Mesenchymal stem cell (in vitro differentiated cells and primary cell): ENCODE measurements around the gene ATF3.
A peak's percentile ranks its signal among the peaks of the same experiment; 100 is the strongest.

ENCODE experiments used
- DNase-seq: peaks from one replicate; pipeline ENCODE4 v3.0.0-alpha.2; 2013
- H2AFZ ChIP-seq: one replicate; pipeline ENCODE4 v1.6.1; 2013; ENCODE audit warnings: low read depth, mild to moderate bottlenecking, control low read depth, inconsistent platforms, low read length, moderate library complexity
- H2AK5ac ChIP-seq: 2 replicates; pipeline ENCODE4 v1.6.1; 2013; ENCODE audit warnings: low read length, moderate library complexity, mild to moderate bottlenecking, inconsistent platforms; ENCODE audit not compliant: severe bottlenecking
- H2BK120ac ChIP-seq: one replicate; pipeline ENCODE4 v1.6.1; 2013; ENCODE audit warnings: low read depth, mild to moderate bottlenecking, inconsistent platforms, low read length, moderate library complexity
- H2BK12ac ChIP-seq, 2 experiments: one replicate each; pipeline ENCODE4 v1.6.1; 2013; ENCODE audit warnings: inconsistent platforms in 2 of 2, low read length in 2 of 2, mild to moderate bottlenecking in 2 of 2, moderate library complexity in 2 of 2, control low read depth in 1 of 2
- H2BK15ac ChIP-seq: one replicate; pipeline ENCODE4 v1.6.1; 2013; ENCODE audit warnings: mild to moderate bottlenecking, low read depth, inconsistent platforms; ENCODE audit not compliant: poor library complexity, severe bottlenecking
- H2BK5ac ChIP-seq: 2 replicates; pipeline ENCODE4 v1.6.1; 2013; ENCODE audit warnings: low read depth, mild to moderate bottlenecking, low read length, control low read depth, inconsistent platforms; ENCODE audit not compliant: poor library complexity, severe bottlenecking
- H3K14ac ChIP-seq, 2 experiments: one replicate each; pipeline ENCODE4 v1.6.1; 2013; ENCODE audit warnings: inconsistent platforms in 2 of 2, low read length in 2 of 2, control low read depth in 1 of 2, mild to moderate bottlenecking in 1 of 2, moderate library complexity in 1 of 2
- H3K18ac ChIP-seq, 2 experiments: one replicate each; pipeline ENCODE4 v1.6.1; 2013; ENCODE audit warnings: inconsistent platforms in 2 of 2, low read length in 2 of 2, control low read depth in 1 of 2, low read depth in 1 of 2, mild to moderate bottlenecking in 1 of 2
- H3K23ac ChIP-seq, 2 experiments: one replicate each; pipeline ENCODE4 v1.6.1; 2013; ENCODE audit warnings: inconsistent platforms in 2 of 2, low read length in 2 of 2, mild to moderate bottlenecking in 2 of 2, moderate library complexity in 2 of 2, control low read depth in 1 of 2
- H3K27ac ChIP-seq: 2 replicates; pipeline ENCODE4 v1.5.1; 2013; ENCODE audit warnings: mild to moderate bottlenecking, moderate library complexity, low read length, control low read depth, inconsistent platforms; ENCODE audit not compliant: poor library complexity, severe bottlenecking
- H3K27me3 ChIP-seq, 2 experiments: 2 replicates each; pipeline versions ENCODE4 v1.6.1 to v1.7.0; 2013; ENCODE audit warnings: low read length in 2 of 2, mild to moderate bottlenecking in 2 of 2, moderate library complexity in 2 of 2, control low read depth in 1 of 2, inconsistent platforms in 1 of 2; ENCODE audit not compliant: control insufficient read depth in 1 of 2, insufficient read depth in 1 of 2
- H3K36me3 ChIP-seq, 2 experiments: 2 replicates each; pipeline versions ENCODE4 v1.6.1 to v1.7.0; 2013; ENCODE audit warnings: low read length in 2 of 2, control low read depth in 1 of 2, inconsistent platforms in 1 of 2, low read depth in 1 of 2, mild to moderate bottlenecking in 1 of 2; ENCODE audit not compliant: insufficient read depth in 2 of 2, control insufficient read depth in 1 of 2
- H3K4ac ChIP-seq, 2 experiments: one replicate each; pipeline ENCODE4 v1.6.1; 2013; ENCODE audit warnings: inconsistent platforms in 2 of 2, low read length in 2 of 2, mild to moderate bottlenecking in 2 of 2, moderate library complexity in 2 of 2, control low read depth in 1 of 2, low read depth in 1 of 2
- H3K4me1 ChIP-seq: 2 replicates; pipeline ENCODE4 v1.6.1; 2013; ENCODE audit warnings: low read depth, low read length, control low read depth; ENCODE audit not compliant: control insufficient read depth, insufficient read depth
- H3K4me2 ChIP-seq: 2 replicates; pipeline ENCODE4 v1.6.1; 2013; ENCODE audit warnings: low read length, mild to moderate bottlenecking, inconsistent platforms; ENCODE audit not compliant: poor library complexity, severe bottlenecking
- H3K4me3 ChIP-seq, 2 experiments: 2 replicates each; pipeline versions ENCODE4 v1.5.1 to v1.7.0; 2013; ENCODE audit warnings: low read length in 2 of 2, mild to moderate bottlenecking in 2 of 2, control low read depth in 1 of 2, low read depth in 1 of 2; ENCODE audit not compliant: insufficient read depth in 1 of 2
- H3K79me1 ChIP-seq: replicated peaks from 2 replicates; pipeline ENCODE4 v1.6.1; 2013; ENCODE audit warnings: mild to moderate bottlenecking, control low read depth, low read length, inconsistent platforms; ENCODE audit not compliant: poor library complexity, severe bottlenecking
- H3K9ac ChIP-seq: 2 replicates; pipeline ENCODE4 v1.7.0; 2013; ENCODE audit warnings: mild to moderate bottlenecking, low read length, moderate library complexity
- H3K9me3 ChIP-seq: 2 replicates; pipeline ENCODE4 v1.7.0; 2013; ENCODE audit warnings: mild to moderate bottlenecking, low read length; ENCODE audit not compliant: control insufficient read depth
- H4K8ac ChIP-seq: one replicate; pipeline ENCODE4 v1.6.1; 2013; ENCODE audit warnings: inconsistent platforms, mild to moderate bottlenecking, low read length, moderate library complexity
- H4K91ac ChIP-seq: one replicate; pipeline ENCODE4 v1.6.1; 2013; ENCODE audit warnings: mild to moderate bottlenecking, low read length, inconsistent platforms
- WGBS: methylation state at CpG from one replicate; pipeline ENCODE4 v1.1.7; 2013; ENCODE audit warnings: mixed read lengths; 5-methylcytosine and 5-hydroxymethylcytosine counted together

The ATF3 gene

DNA sequence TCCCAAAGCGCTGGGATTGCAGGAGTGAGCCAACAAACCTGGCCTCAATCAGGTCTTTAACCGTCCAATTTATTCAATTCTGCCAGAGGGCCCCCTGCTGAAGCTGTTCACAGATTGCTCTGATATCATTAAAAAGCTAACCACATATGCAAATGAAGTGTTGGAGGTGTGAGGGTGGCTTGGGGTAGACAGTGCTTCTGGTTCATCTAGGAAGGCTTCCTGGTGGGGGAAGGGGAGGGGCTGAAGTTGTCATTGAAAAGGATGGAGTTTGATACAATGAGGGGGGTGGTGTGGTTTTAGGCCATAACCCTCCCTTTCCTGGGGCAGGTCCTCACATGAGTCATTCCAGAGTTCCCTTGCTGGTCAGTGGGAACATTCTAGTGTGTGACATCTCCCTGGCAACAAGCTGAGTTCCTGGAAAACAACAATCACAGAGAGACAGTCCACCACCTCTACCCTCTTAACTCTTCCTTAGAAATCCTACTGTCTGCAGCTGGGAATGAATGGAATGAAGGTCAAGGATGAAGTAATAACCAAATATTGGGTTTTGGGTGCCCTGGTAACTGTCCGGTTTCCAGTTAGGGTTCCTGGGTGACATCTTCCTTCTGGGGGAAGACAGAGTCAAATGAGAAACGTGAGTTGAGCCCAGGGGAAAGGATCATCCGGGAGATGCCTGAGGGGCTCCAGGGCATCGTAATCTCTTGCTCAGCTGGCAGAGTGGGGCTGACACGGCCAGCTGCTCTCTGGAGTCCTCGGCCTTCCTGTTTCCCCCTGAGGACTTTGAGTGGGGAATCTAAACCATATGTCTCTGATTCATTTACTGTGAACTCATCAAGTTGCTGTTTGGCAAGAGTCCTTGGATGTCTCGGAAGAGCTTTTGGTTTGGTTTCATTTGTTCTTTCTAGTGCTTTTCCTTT, 58.9 kb downstream of the ATF3 start:
- Histone ChIP-seq H3K14ac (no peak overlapping the region), H2AFZ (no peak overlapping the region), H2BK15ac (no peak overlapping the region), H3K9me3 (no peaks in the 10 kb centered on the region), H3K79me1 (no peaks in the 10 kb centered on the region), H3K4ac (no peak overlapping the region), H3K36me3 (no peaks in the 10 kb centered on the region), H3K23ac (no peak overlapping the region), H3K27me3 (no peaks in the 10 kb centered on the region), H2BK12ac (no peak overlapping the region), H3K9ac (peak overlapping the region; percentile 87), H4K91ac (no peak overlapping the region), H3K18ac (peak overlapping the region in 1 of 2 experiments; percentile 44), H3K27ac (peak overlapping the region; percentile 85), H3K4me2 (peak overlapping the region; percentile 31), H2BK120ac (no peak overlapping the region), H4K8ac (peak overlapping the region; percentile 77), H3K4me3 (peak overlapping the region in 1 of 2 experiments; percentile 61), H2BK5ac (peak overlapping the region; percentile 81), H3K4me1 (peaks cover 19% of the 10 kb centered on the region), H2AK5ac (no peak overlapping the region)
- 16% methylated on average over 9 of the region's 9 CpGs for WGBS
- peak; percentile 100 for DNase-seq

DNA sequence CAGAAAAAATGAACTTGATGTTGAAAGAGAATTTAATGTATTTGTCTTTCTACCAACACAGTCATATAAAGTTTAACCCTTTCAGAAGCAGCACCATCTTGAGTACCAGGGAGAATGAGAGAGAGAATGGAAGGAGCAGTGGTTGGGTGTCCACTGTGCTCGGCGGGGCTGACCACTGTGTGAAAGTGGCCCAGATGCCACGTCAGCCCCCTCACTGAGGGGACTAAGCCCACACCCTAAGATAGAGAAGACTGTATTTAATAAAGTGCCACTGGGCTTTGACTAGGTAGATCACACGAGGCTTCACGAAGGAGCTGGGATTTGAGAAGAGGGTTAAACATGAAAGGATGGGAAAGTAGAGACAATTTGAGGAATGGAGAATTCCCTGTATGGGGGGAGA, 59.9 kb downstream of the ATF3 start:
- Histone ChIP-seq H3K14ac (no peak overlapping the region), H3K4ac (peak overlapping the region in 1 of 2 experiments; percentile 92), H4K8ac (peak overlapping the region; percentile 83), H3K4me3 (peak overlapping the region in 1 of 2 experiments; percentile 17), H4K91ac (no peak overlapping the region), H2BK15ac (no peak overlapping the region), H3K9ac (peak overlapping the region; percentile 87), H2AFZ (no peak overlapping the region), H3K23ac (no peak overlapping the region), H3K9me3 (no peaks in the 10 kb centered on the region), H2BK5ac (no peak overlapping the region), H3K4me2 (no peak overlapping the region), H3K36me3 (no peaks in the 10 kb centered on the region), H2BK12ac (peak overlapping the region in 1 of 2 experiments; percentile 40), H2AK5ac (no peak overlapping the region), H2BK120ac (no peak overlapping the region), H3K18ac (peak overlapping the region in 1 of 2 experiments; percentile 64), H3K27me3 (no peaks in the 10 kb centered on the region), H3K4me1 (peaks cover 19% of the 10 kb centered on the region), H3K27ac (peak overlapping the region; percentile 51), H3K79me1 (no peaks in the 10 kb centered on the region)
- 89% methylated on average over 5 of the region's 5 CpGs for WGBS
- DNase-seq, result peak; percentile 8

DNA sequence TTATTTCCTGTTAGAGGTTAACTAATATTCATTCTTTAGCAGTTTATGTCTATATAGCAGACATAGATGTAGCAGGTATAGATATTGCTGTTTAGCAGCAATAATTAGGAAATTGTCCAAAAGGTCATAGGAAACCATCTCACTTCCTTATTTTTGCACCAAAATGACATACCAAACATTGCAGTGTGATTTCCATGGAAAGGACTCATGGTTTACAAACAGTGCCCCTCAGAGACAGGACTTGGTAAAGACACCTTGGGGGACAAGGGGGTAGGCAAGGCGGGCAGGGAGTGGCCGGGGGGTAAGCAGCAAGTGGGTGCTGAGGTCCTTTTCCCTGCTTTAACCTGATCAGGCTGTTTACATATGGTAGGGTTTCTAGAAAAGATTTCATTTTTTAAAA, 60.5 kb downstream of the ATF3 start:
- Histone ChIP-seq H3K27ac (no peak overlapping the region), H2AK5ac (no peak overlapping the region), H3K4me2 (no peak overlapping the region), H2BK120ac (no peak overlapping the region), H3K4me1 (peaks cover 19% of the 10 kb centered on the region), H3K9me3 (no peaks in the 10 kb centered on the region), H3K79me1 (no peaks in the 10 kb centered on the region), H3K4ac (no peak overlapping the region), H3K23ac (no peak overlapping the region), H2BK5ac (no peak overlapping the region), H2AFZ (peak overlapping the region; percentile 39), H2BK15ac (no peak overlapping the region), H3K36me3 (no peaks in the 10 kb centered on the region), H3K14ac (no peak overlapping the region), H3K27me3 (no peaks in the 10 kb centered on the region), H2BK12ac (peak overlapping the region; percentile 30 to 68), H3K9ac (peak overlapping the region; percentile 87), H3K4me3 (no peak overlapping the region), H4K8ac (no peak overlapping the region), H3K18ac (no peak overlapping the region), H4K91ac (no peak overlapping the region)
- peak; percentile 41 for DNase-seq
- 88% methylated on average over 2 of the region's 2 CpGs for WGBS

DNA sequence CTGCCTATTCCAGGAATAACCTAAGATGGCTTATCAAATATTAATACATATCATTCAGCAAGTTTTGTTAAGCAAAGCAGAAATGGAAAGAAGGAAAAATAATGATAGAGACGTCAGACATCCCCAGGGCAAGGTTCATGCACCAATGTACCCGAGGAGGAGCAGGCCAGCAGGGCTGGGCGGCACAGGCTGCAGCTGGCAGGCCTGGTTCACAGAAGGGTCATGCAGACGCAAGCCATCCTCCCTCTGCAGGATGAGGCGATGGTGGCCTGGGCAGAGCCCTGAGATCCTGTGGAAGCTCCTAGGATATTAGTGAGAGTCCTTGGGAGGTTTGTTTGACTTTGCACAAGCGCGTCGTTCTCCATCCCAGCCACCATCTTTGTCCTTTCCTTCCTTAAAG, 61.0 kb downstream of the ATF3 start:
- 97% methylated on average over 8 of the region's 8 CpGs for WGBS
- H3K4me1 ChIP-seq, result peaks cover 19% of the 10 kb centered on the region
- H3K9ac ChIP-seq, result peak overlapping the region; percentile 87

More for the DNA sequence above, 61.0 kb downstream of the ATF3 start:
- Histone ChIP-seq H3K27me3 (no peaks in the 10 kb centered on the region), H2BK15ac (peak overlapping the region; percentile 15), H3K36me3 (no peaks in the 10 kb centered on the region), H2AFZ (no peak overlapping the region), H3K14ac (no peak overlapping the region), H3K9me3 (no peaks in the 10 kb centered on the region), H3K4me2 (no peak overlapping the region), H3K18ac (peak overlapping the region in 1 of 2 experiments; percentile 86), H3K23ac (no peak overlapping the region), H2BK120ac (no peak overlapping the region), H3K79me1 (no peaks in the 10 kb centered on the region), H3K4ac (no peak overlapping the region), H2AK5ac (peak overlapping the region; percentile 72), H2BK5ac (no peak overlapping the region), H4K8ac (no peak overlapping the region), H4K91ac (peak overlapping the region; percentile 9), H3K27ac (no peak overlapping the region), H3K4me3 (no peak overlapping the region), H2BK12ac (peak overlapping the region in 1 of 2 experiments; percentile 49)
- DNase-seq, result no peak
